Small intestine (tissue), 7 donors: ENCODE measurements around the gene POC1A. TPM values are rescaled to one million over a fixed set of nuclear protein-coding genes. Genes with fewer than 3 reads are reported as not detected.

Experiments used
- DNase-seq, 2 donors: peaks; one replicate each; pipeline versions ENCODE4 v3.0.0 to v3.0.0-alpha.2; 2013
- FAIRE-seq: peaks from 2 replicates; lab custom pipeline; 2012; peaks lifted over from hg19 to GRCh38; lab: Jason Lieb, UNC
- H3K27ac ChIP-seq, 3 donors: one replicate each; pipeline ENCODE4 v1.5.1; 2013; ENCODE audit warnings: low read length in 2 of 3, mild to moderate bottlenecking in 2 of 3, control low read depth in 1 of 3, inconsistent platforms in 1 of 3, low read depth in 1 of 3, moderate library complexity in 1 of 3
- H3K27me3 ChIP-seq, 3 donors: one replicate each; pipeline ENCODE4 v1.6.1; 2013; ENCODE audit warnings: low read length in 3 of 3, inconsistent platforms in 1 of 3; ENCODE audit not compliant: control insufficient read depth in 3 of 3, insufficient read depth in 3 of 3
- H3K36me3 ChIP-seq, 3 donors: one replicate each; pipeline ENCODE4 v1.6.1; 2013; ENCODE audit warnings: low read length in 3 of 3, inconsistent platforms in 1 of 3, low read depth in 1 of 3, mild to moderate bottlenecking in 1 of 3, moderate library complexity in 1 of 3; ENCODE audit not compliant: control insufficient read depth in 3 of 3, insufficient read depth in 2 of 3
- H3K4me1 ChIP-seq, 3 donors: one replicate each; pipeline ENCODE4 v1.6.1; 2013; ENCODE audit warnings: low read length in 2 of 3, inconsistent platforms in 1 of 3, low read depth in 1 of 3, mild to moderate bottlenecking in 1 of 3, moderate library complexity in 1 of 3; ENCODE audit not compliant: control insufficient read depth in 3 of 3, insufficient read depth in 2 of 3
- H3K4me3 ChIP-seq, 3 donors: one replicate each; pipeline ENCODE4 v1.5.1; 2013; ENCODE audit warnings: low read length in 3 of 3, control low read depth in 1 of 3, inconsistent platforms in 1 of 3, low read depth in 1 of 3, mild to moderate bottlenecking in 1 of 3, moderate library complexity in 1 of 3
- H3K9me3 ChIP-seq, 2 donors: one replicate each; pipeline ENCODE4 v1.6.1; 2013; ENCODE audit warnings: low read depth in 1 of 2, low read length in 1 of 2; ENCODE audit not compliant: control insufficient read depth in 2 of 2, insufficient read depth in 1 of 2
- WGBS, 3 donors: extraction: QIAGEN DNeasy Blood & Tissue Kit; methylation state at CpG; one replicate each; pipeline ENCODE4 v1.1.7; 2013; 5-methylcytosine and 5-hydroxymethylcytosine counted together
- polyA plus RNA-seq, 4 donors: library from polyadenylated mRNA; stranded (reverse) in 3 of 4; unstranded in 1 of 4; fragments of 200-250 nt in 3 of 4; fragments of 120-200 nt in 1 of 4; gene quantifications; one replicate each; pipeline versions ENCODE4 v1.2.1 to v1.2.3, GENCODE V29; 2013
- donor health status: healthy with polysubstance abuse.
- donor health status: control.
- donor health status: control.
- donor health status: Bipolar disorder and iron deficiency.
- donor health status: healthy.

The POC1A gene
- polyA plus RNA-seq, 4 donors, result 2.7 to 19.4 (median 4.8) TPM

DNA sequence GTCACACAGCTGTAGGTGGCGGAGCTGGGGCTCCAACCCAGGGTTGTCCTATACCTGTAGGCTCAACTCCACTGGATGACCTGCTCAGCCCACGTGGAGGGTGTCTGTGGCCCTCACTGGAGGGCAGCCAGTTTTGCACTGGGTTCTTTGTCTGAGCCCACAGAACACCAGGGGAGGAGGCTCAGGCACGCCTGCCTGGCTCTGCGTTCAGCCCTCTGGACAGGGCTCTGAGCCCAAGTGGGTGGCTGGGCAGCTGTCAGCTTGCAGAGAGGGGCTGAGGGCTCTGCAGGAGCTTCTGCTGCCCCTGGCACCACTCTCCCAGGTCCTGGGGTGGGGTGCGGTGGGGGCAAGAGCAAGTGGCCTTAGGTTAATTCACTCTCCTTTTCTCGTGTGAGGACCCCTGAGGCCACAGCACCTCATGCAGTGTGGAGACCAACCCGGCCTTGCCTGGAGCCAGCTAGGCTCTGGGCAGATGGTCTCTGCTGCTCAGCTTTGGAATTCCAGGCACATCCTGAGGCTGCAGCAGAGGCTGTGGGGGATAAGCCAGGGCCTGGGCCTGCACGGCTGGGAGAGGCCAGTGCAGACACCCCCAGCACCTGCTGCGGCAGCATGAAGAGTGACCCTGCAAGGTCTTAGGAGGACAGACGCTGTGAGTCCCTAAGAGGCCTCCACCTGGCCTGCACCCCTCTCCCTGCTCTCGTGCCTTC lies 121.4 kb downstream of the POC1A start:
- WGBS, 3 donors, result 79 to 84% (median 81%) methylated on average over 11 of the region's 11 CpGs
- H3K4me1 ChIP-seq, result peaks cover 0 to 11% (median 0%) of the 10 kb centered on the region in 3 donors
- FAIRE-seq, result no peak
- H3K27ac ChIP-seq, result no peak overlapping the region
- H3K36me3 ChIP-seq, result no peaks in the 10 kb centered on the region
- DNase-seq, result no peak
- no peak overlapping the region for H3K4me3 ChIP-seq
- no peaks in the 10 kb centered on the region for H3K9me3 ChIP-seq
- H3K27me3 ChIP-seq, result no peaks in the 10 kb centered on the region

DNA sequence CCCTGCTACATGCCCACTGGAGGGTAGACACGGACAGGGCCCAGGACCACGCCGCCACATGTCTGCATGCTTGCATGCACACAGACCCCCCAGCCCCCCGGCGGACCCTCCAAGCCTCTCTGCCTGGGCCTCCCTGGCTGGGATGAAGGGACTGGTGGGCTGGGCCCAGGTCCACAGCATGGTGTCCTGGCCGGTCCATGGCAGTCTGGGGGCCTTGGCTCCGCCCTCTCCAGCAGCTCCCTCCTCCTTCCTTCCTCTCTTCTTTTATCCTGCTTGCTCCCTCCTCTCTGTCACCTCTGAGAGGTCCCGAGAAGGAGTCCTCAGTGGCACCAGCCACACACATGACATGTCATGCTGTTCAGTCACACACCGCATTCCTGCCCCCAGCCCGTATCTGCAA lies 122.3 kb downstream of the POC1A start:
- no peaks in the 10 kb centered on the region for H3K36me3 ChIP-seq
- peaks cover 0 to 11% (median 0%) of the 10 kb centered on the region in 3 donors for H3K4me1 ChIP-seq
- DNase-seq (no peak), FAIRE-seq (no peak)
- H3K27ac ChIP-seq, result no peak overlapping the region
- no peak overlapping the region for H3K4me3 ChIP-seq
- no peaks in the 10 kb centered on the region for H3K27me3 ChIP-seq
- H3K9me3 ChIP-seq, result no peaks in the 10 kb centered on the region
- 86 to 97% (median 91%) methylated on average over 10 of the region's 10 CpGs for WGBS, 3 donors

DNA sequence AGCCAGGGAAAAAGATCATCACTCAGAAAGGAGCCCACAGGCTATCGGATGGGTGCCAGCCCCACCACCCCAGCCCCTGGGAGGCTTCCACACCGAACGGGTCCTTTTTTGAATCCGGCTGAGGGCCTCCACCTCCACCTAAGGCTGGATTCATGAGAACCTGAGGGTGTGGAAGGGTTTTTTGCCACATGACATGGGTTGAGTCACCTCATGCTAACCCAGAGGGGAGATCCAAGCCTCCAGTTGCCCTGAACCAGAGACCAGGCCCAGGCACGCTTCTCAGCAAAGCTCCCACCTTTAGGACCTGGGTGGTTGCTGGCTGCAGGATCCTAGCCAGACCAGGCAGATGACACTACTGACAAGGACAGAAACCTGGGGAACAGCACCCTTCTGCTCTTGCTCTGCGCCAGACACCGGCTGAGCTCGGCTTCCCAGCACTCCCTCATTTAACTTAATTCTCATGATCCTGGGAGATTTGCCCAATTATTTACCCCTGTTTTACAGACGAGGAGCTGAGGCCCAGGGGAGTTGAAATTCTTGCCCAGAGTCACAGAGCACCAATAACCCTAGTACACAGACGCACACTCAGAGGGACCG lies 123.4 kb downstream of the POC1A start:
- DNase-seq, result no peak
- WGBS, 3 donors, result 86 to 90% (median 89%) methylated on average over 11 of the region's 11 CpGs
- no peaks in the 10 kb centered on the region for H3K36me3 ChIP-seq
- H3K27ac ChIP-seq, result no peak overlapping the region
- no peak for FAIRE-seq
- peaks cover 0 to 11% (median 0%) of the 10 kb centered on the region in 3 donors for H3K4me1 ChIP-seq
- no peak overlapping the region for H3K4me3 ChIP-seq
- H3K9me3 ChIP-seq, result no peaks in the 10 kb centered on the region
- no peaks in the 10 kb centered on the region for H3K27me3 ChIP-seq

DNA sequence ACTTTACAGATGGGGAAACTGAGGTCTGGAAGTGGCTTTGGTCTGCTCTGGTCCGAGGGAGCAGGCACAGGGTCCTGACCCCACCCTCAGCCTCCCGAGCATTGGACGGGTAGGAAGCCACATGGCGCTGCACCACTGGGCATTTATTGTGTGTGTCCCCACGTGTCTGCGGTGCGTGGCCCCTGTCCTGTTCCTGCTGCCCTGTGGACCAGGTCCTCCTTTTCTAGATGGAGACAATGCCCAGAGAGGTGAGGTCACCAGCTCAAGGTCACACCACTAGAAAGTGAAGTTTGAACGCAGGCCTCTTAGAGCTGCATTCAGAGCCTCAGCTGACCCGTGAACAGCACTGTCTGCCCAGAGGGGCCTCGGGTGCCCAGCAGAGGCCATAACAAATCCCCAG lies 124.7 kb downstream of the POC1A start:
- H3K36me3 ChIP-seq, result no peaks in the 10 kb centered on the region
- no peaks in the 10 kb centered on the region for H3K27me3 ChIP-seq
- FAIRE-seq (no peak), DNase-seq (no peak)
- WGBS, 3 donors, result 78 to 86% (median 84%) methylated on average over 10 of the region's 10 CpGs
- H3K9me3 ChIP-seq, result no peaks in the 10 kb centered on the region
- H3K4me1 ChIP-seq, result peaks cover 0 to 8% (median 0%) of the 10 kb centered on the region in 3 donors
- no peak overlapping the region for H3K27ac ChIP-seq
- no peak overlapping the region for H3K4me3 ChIP-seq

DNA sequence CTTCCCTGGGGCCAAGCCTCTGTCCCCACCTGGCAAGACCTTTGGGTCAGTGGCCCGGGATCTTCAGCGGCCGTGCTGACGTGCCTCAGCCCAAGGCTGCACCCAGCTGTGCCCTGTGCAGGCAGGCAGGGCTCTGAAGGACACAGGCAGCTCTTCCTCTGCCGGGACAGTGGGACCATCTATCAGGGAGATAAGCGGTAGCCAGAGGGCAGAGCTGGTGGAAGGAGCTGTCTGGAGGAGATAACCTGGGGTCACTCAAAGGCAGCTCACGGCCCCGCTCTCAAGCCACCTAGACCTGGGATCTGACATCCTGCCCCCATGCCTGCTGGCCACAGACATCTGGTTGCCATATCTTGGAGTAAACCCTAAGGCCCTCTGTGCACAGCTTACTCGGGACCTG lies 125.2 kb downstream of the POC1A start:
- FAIRE-seq (no peak), DNase-seq (no peak)
- no peaks in the 10 kb centered on the region for H3K36me3 ChIP-seq

DNA sequence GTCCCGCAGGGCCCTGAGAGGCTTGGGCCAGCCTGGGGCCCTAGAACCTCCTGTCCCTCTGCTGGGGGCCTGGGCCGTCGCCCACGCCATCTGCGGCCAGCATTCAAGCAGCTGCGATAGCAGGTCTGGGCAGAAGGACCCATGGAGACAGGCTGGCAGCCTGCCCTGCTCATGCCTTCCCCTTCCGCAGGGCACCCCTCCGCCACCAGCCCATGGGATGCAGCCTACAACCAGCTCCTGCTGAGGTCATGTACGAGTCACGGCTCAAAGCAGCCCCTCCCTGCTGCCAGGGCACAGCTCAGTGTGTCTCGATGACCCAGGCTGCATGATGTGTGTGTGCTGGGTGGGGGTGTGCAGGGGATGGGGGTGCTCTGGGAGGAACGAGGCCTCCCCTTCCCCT lies 125.7 kb downstream of the POC1A start:
- no peak overlapping the region for H3K4me3 ChIP-seq
- H3K27me3 ChIP-seq, result no peaks in the 10 kb centered on the region
- DNase-seq (no peak), FAIRE-seq (no peak)
- peaks cover 0 to 3% (median 0%) of the 10 kb centered on the region in 3 donors for H3K4me1 ChIP-seq
- H3K36me3 ChIP-seq, result no peaks in the 10 kb centered on the region
- 76 to 85% (median 84%) methylated on average over 12 of the region's 12 CpGs for WGBS, 3 donors
- no peaks in the 10 kb centered on the region for H3K9me3 ChIP-seq
- H3K27ac ChIP-seq, result no peak overlapping the region

More for the DNA sequence above, 125.2 kb downstream of the POC1A start:
- H3K4me1 ChIP-seq, result peaks cover 0 to 4% (median 0%) of the 10 kb centered on the region in 3 donors
- no peak overlapping the region for H3K4me3 ChIP-seq
- H3K27me3 ChIP-seq, result no peaks in the 10 kb centered on the region
- H3K9me3 ChIP-seq, result no peaks in the 10 kb centered on the region
- no peak overlapping the region for H3K27ac ChIP-seq
- WGBS, 3 donors, result 71 to 78% (median 72%) methylated on average over 9 of the region's 9 CpGs

DNA sequence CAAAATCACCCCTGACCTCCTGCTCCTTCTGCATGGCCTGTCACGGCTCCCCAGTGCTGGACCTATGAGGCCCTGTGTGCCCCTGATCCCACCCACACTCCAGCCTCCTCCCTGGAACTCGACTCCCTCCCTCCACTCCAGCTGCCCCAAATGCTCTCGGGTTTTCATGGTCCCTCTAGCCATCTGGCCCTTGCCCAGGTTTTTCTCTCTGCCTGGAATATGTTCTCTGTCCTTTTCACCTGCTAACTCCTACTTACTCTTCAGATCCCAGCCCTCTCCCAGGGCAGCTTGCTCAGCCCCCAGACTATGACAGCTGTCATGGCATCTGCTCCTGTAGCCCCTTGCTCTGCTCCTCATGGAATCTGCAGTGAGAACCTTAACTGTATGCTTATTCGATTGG lies 128.2 kb downstream of the POC1A start:
- Histone ChIP-seq H3K4me1 (no peaks in the 10 kb centered on the region), H3K36me3 (no peaks in the 10 kb centered on the region), H3K4me3 (no peak overlapping the region), H3K9me3 (no peaks in the 10 kb centered on the region), H3K27ac (no peak overlapping the region), H3K27me3 (no peaks in the 10 kb centered on the region)
- no peak for FAIRE-seq
- WGBS, 3 donors, result 53 to 72% (median 62%) methylated on average over 4 of the region's 4 CpGs
- no peak for DNase-seq

DNA sequence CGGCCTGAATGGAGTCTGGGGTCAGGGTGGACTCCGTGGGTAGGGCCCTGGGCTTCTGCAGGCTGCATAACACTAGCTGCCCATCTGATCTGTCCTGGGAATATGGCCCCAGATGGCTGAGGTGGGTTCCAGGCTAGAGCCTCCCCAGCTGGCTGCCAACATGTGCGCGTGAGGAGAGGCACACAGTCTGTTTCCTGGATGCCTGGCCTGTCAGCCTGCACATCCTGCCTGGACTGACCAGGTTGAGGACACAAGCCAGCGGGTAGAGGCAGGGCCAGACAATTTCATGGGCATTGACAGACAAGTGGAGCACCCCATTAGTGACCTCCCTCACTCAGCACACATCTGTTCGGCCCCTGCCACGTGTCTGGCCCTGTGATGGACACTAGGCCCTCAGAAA lies 128.8 kb downstream of the POC1A start:
- DNase-seq (no peak), FAIRE-seq (no peak)
- Histone ChIP-seq H3K4me3 (no peak overlapping the region), H3K4me1 (no peaks in the 10 kb centered on the region), H3K9me3 (no peaks in the 10 kb centered on the region), H3K27me3 (no peaks in the 10 kb centered on the region), H3K27ac (no peak overlapping the region), H3K36me3 (no peaks in the 10 kb centered on the region)
- 72 to 86% (median 77%) methylated on average over 7 of the region's 7 CpGs for WGBS, 3 donors
